GM12872 (cell line): ENCODE results near the gene PPP1CC.

Source experiments
- TF ChIP-seq, protein P1 (sequence below): IDR thresholded peaks from 3 replicates; pipeline ENCODE4 v1.5.1; 2011; ENCODE audit warnings: low read depth, mild to moderate bottlenecking, low read length, moderate library complexity; ENCODE audit not compliant: insufficient read depth

PPP1CC gene

DNA sequence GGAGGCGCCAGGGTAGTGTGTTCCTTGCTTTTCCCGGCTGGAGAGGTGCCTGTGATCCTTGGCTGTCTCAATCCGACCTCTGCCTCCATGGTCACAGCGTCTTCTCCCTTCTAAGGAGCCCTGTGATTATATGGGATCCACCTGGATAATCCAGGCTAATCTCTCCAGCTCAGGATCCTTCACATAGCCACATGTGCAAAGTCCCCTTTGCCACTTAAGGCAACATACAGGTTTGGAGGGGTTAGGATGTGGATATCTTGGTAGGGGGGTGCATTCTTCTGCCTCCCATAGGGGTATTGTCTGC, 52.6 kb downstream of the PPP1CC start:
- TF ChIP-seq, protein P1, sequence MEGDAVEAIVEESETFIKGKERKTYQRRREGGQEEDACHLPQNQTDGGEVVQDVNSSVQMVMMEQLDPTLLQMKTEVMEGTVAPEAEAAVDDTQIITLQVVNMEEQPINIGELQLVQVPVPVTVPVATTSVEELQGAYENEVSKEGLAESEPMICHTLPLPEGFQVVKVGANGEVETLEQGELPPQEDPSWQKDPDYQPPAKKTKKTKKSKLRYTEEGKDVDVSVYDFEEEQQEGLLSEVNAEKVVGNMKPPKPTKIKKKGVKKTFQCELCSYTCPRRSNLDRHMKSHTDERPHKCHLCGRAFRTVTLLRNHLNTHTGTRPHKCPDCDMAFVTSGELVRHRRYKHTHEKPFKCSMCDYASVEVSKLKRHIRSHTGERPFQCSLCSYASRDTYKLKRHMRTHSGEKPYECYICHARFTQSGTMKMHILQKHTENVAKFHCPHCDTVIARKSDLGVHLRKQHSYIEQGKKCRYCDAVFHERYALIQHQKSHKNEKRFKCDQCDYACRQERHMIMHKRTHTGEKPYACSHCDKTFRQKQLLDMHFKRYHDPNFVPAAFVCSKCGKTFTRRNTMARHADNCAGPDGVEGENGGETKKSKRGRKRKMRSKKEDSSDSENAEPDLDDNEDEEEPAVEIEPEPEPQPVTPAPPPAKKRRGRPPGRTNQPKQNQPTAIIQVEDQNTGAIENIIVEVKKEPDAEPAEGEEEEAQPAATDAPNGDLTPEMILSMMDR, result no peak

DNA sequence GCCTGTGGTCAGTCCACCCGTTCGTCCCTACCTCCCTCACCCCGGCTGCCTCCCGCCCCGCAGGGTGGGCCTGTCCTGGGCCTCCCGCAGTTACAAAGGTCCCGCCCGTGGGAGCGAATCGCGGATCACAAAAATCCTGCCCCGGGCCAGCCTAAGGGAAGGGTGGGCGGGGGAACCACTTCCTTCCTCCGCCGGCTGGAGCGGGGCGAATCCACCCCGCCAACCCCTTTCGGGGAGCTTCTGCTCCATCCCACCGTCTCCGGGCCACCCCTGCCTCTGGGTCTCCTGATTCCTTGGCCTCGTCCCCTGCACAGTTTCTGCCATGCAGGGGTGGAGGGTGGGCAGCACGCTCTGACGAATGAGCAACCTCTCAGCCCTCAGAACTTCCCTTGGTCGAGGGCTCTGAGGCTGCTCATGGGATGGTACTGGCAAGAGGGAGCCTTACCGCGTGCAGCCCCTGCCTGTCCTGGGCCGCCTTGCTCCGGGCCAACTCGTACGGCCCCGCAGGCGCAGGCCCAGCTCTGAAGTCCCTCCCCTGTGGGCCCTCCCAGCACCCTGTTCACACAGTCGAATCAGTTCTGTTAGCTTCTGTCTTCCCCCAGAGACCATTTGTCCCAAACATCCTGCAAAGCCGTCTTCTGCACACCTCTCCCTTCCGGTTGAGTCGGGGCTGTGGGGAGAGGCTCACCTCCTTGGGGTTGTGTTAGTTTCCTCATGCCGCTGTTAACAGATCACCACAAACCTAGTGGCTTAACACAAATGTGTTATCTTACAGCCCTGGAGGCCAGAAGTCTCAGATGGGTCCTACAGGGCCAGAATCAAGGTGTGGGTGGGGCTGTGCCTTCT, 53.2 kb downstream of the PPP1CC start:
- TF ChIP-seq, protein P1, result no peak

DNA sequence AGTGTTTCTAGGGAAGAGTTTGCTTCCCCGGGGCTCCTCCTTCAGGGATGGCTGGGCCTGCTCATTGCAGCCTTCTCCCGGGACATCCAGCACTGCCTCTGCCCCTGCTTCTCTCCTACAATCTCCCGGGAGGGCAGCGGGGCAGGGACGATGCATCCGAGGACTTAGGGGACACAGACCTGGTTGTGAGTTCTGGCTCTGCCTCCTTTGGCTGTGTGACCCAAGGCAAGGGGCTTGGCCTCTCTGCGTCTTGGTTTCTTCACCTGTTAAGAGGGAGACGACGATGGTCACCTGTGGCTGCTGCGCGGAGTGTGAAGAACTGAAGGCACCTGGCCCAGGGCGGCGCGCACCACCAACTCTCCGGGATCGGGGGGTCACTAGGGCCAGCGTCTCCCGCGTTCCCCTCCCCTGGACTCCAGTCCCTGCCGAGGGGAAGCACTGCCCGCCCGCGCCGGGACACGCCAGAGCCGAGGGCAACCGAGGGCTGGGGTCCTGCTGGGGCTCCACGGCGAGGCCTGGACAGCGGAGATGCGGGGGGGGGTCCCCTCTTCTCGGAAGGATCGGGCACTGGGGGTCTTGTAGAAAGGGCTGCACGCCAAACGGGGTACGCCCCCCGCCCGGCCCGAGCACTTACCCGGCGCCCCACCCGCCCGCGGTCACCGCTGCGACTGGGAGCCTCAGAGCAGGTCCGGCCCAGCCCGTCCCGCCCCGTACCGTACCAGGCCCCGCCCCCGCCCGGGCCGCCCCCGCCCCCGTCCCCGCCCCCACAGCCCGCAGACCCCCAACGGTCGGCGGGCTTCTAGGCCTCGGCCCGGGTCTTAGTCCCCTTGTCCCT, 54.0 kb downstream of the PPP1CC start, which contains the start of gene HVCN1:
Gene HVCN1 (minus strand): TSS at position 670 of the 835 bp plus-strand sequence. CDS start 5,870 bp downstream, outside the sequence.
- TF ChIP-seq, protein P1, result no peak

DNA sequence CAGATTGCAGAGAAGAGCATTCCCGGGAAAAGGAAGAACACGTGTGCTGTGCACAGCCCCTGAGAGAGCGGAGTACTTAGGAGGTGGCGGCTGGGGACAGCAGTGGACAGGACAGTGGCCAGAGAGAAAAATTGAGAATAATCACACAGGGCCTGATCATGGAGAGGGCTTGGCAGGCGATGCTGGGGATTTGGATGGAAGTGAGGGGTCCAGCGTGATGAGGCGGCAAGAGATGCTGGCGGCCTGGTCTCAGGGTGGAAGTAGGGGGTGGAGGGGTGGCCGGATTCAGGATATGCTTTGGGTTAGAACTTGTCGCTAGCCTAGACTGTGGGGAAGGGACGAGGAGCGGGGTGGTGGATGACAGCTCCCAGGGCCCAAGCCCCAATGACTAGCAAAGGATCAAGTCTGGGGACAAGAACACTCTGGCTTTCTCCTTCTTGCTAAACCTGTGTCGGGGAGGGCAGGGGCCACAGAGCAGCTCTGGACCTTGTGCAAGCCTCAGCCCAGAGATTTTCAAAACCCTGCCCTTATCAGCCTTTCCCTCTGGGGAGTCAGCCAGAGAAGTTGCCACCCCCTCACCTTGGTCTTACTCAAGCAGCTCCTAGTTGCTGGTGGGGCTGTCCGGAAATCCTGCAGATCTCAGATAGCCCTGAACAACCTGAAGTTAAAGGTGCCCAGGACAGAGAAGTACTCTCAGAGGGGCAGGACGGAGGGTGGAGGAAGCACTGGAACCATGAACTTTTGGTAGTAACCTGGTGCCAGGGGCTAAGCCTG, 55.1 kb downstream of the PPP1CC start:
- TF ChIP-seq, protein P1, result no peak

DNA sequence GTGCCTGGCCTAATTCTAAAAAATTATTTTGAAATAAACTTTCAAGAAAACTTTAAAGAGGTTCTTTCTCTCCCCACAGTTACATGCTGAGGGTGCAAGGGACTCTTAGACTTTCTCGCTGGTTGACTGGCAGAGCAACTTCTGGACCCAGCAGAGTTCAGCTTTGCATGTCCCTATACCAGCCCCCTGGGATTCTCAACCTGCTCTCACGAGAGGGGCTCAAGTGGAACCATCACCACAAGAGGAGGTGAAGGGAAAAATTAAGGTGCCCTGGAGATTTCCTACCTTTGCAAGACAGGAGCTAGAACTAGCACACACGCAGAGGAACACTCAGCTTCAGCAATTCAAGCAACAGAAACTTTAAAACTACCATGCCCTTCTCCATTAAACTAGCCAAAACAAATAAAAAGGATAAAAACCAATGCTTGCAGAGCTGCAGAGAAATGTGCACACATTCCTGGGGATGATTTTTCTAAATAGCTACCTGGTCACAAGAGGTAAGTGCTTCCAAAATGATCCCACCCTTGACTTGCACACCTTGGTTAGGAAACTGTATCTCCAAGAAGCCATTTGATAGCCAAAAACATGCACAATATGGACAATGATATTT, 56.3 kb downstream of the PPP1CC start:
- TF ChIP-seq, protein P1, result no peak

DNA sequence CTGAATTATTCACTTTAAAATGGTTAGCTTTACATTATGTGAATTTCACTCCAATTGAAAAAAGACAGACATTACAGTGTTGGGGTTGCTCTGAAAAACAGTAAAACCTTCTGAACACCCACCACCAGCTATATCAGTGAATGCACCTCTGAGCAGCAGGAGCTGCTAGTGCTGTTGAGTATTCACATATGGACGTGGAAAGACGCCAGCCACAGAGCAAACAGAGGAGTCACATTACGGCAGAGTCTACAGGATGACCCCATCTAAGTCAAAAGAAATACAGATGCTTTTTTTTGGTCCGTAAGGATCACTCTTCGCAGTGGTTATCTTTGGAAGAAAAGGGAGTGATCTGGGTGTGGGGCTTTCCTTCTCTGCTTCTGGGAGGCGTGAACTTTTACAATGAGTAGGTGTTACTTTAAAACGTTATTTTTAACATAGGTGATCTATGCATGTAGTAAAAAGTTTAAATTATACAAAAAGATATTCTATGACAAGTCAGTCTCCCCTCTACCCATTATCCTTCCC, 58.3 kb downstream of the PPP1CC start:
- TF ChIP-seq, protein P1, result no peak
